ENCODE measurements around the gene ALOX5AP. TPM values are rescaled to one million over a fixed set of nuclear protein-coding genes. Genes with fewer than 3 reads are reported as not detected.

ALOX5AP gene
- total RNA-seq, 1 donor from 2014 or later: not detected

GRCh38 chr13:30715372-30715756 is 20.0 kb upstream of the ALOX5AP start:
- Mint-ChIP-seq H3K27me3 (peaks cover 5% of the 10 kb centered on the region), H3K4me3 (ENCODE audit: low read depth) (no peak overlapping the region), H3K27ac (no peak overlapping the region), H3K4me1 (ENCODE audit: low read depth) (no peaks in the 10 kb centered on the region), H3K9me3 (ENCODE audit: low read depth) (no peaks in the 10 kb centered on the region), H3K36me3 (ENCODE audit: insufficient read depth) (no peaks in the 10 kb centered on the region)
- DNase-seq (ENCODE audit: low spot score, unreplicated experiment): no peak
- no peak for TF ChIP-seq CTCF (IDR thresholded peaks at IDR 0.05; ENCODE audit: unreplicated experiment)

DNA sequence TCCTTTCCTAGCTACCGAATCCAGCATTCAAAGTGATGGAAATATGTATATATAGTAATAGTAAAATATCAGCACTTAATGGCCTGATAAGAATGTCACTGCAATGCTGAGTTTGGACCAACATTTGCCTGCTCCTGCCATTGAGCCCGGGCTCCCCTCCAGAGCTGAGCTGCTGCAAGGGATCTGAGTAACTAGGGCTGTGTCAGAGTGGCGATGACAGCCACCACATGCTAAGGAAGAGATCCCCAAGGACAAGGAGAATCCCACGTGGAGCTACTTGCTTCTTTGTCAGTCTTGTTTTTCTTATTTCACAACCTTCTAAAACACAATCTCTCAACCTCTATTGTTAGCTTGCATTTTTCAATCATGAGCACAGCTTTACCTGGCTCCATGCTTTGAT is 19.5 kb upstream of the ALOX5AP start:
- Mint-ChIP-seq H3K4me1 (ENCODE audit: low read depth) (no peaks in the 10 kb centered on the region), H3K27ac (no peak overlapping the region), H3K4me3 (ENCODE audit: low read depth) (no peak overlapping the region), H3K9me3 (ENCODE audit: low read depth) (no peaks in the 10 kb centered on the region), H3K27me3 (peaks cover 6% of the 10 kb centered on the region), H3K36me3 (ENCODE audit: insufficient read depth) (no peaks in the 10 kb centered on the region)
- DNase-seq (ENCODE audit: low spot score, unreplicated experiment): no peak
- no peak for TF ChIP-seq CTCF (IDR thresholded peaks at IDR 0.05; ENCODE audit: unreplicated experiment)

- no peak overlapping the region for H3K4me3 Mint-ChIP-seq (ENCODE audit: low read depth)
- no peak overlapping the region for H3K27ac Mint-ChIP-seq
- no peaks in the 10 kb centered on the region for H3K4me1 Mint-ChIP-seq (ENCODE audit: low read depth)
- H3K9me3 Mint-ChIP-seq (ENCODE audit: low read depth): no peaks in the 10 kb centered on the region
- no peak for DNase-seq (ENCODE audit: low spot score, unreplicated experiment)
- TF ChIP-seq CTCF (IDR thresholded peaks at IDR 0.05; ENCODE audit: unreplicated experiment): no peak
- peaks cover 10% of the 10 kb centered on the region for H3K27me3 Mint-ChIP-seq
- H3K36me3 Mint-ChIP-seq (ENCODE audit: insufficient read depth): no peaks in the 10 kb centered on the region
Observed at GRCh38 chr13:30718661-30719524, 16.4 kb upstream of the ALOX5AP start.

- TF ChIP-seq CTCF (IDR thresholded peaks at IDR 0.05; ENCODE audit: unreplicated experiment): no peak
- Mint-ChIP-seq H3K27ac (no peak overlapping the region), H3K4me3 (ENCODE audit: low read depth) (no peak overlapping the region)
Observed at GRCh38 chr13:30719525-30719914, 15.8 kb upstream of the ALOX5AP start.

GRCh38 chr13:30720172-30720869 is 15.0 kb upstream of the ALOX5AP start:
- DNase-seq (ENCODE audit: low spot score, unreplicated experiment): no peak
- no peaks in the 10 kb centered on the region for H3K4me1 Mint-ChIP-seq (ENCODE audit: low read depth)
- no peak overlapping the region for H3K27ac Mint-ChIP-seq
- no peaks in the 10 kb centered on the region for H3K9me3 Mint-ChIP-seq (ENCODE audit: low read depth)
- H3K4me3 Mint-ChIP-seq (ENCODE audit: low read depth): no peak overlapping the region
- no peak for TF ChIP-seq CTCF (IDR thresholded peaks at IDR 0.05; ENCODE audit: unreplicated experiment)
- H3K36me3 Mint-ChIP-seq (ENCODE audit: insufficient read depth): no peaks in the 10 kb centered on the region
- H3K27me3 Mint-ChIP-seq: peaks cover 10% of the 10 kb centered on the region

More at GRCh38 chr13:30719525-30719914, 15.8 kb upstream of the ALOX5AP start:
- peaks cover 10% of the 10 kb centered on the region for H3K27me3 Mint-ChIP-seq
- H3K4me1 Mint-ChIP-seq (ENCODE audit: low read depth): no peaks in the 10 kb centered on the region
- no peaks in the 10 kb centered on the region for H3K36me3 Mint-ChIP-seq (ENCODE audit: insufficient read depth)
- H3K9me3 Mint-ChIP-seq (ENCODE audit: low read depth): no peaks in the 10 kb centered on the region
- DNase-seq (ENCODE audit: low spot score, unreplicated experiment): no peak
